ENCODE data around the gene SFT2D3.
A peak's percentile ranks its signal among the peaks of the same experiment; 100 is the strongest.

Gene SFT2D3

DNA sequence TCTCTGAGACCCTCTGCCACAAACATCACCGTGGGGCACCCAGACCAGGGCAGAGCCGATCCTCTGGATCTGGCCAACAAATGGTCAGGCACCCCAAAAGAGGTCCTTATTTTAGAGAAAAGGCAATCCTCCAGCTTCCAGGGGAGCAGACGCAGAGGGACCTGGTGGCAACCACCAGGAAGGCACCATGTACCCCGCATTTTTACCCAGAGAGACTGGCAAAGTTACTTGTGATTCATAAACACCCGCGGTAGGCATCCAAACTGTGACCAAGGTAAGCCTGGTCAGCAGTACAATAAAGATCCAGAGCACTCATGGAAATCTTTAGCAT is 36.4 kb upstream of the SFT2D3 start:
- no peak for DNase-seq

DNA sequence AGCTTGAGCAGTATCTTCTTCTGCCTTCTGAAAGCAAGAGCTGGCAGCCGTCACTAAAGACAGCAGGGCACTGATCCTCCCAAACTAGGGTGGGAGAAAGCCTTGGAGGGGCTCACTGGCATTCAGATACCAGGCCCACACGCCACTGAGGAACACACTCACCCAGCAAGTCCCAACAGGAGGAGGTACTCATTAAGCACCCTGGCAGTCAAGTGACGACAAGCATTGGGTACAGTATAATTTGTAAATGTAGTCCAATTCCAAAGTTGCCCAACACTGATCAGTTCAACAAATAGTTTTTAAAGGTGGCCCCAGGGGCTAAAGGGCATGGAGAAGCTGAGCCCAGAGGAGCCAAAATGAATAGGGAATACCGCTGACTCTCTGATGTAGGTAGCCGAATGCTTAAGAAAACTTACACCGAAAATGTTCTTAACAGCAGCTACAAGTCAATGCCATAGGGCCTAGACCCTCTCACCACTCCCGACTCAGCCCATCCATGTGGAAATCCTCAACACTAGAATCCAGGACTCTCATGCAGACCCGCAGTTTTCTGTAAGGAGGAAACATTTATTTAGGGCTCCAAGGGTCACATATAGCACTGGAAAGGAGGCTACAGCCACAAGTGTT is 35.9 kb upstream of the SFT2D3 start:
- DNase-seq: no peak

DNA sequence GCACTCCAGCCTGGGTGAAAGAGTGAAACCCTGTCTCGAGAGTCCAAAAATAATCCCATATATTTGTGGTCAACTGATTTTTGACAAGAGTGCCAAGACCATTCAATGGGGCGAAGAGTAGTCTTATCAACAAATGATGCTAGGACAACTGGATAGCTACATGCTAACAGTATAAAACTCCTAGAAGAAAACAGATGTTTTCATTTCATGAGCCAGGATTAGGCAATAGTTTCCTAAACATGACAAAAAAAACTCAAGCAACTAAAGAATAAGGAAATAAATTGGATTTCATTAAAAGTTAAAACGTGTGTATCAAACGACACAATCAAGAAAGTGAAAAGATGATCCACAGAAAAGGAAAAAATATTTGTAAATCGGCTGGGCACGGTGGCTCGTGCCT is 32.2 kb upstream of the SFT2D3 start:
- DNase-seq: no peak

DNA sequence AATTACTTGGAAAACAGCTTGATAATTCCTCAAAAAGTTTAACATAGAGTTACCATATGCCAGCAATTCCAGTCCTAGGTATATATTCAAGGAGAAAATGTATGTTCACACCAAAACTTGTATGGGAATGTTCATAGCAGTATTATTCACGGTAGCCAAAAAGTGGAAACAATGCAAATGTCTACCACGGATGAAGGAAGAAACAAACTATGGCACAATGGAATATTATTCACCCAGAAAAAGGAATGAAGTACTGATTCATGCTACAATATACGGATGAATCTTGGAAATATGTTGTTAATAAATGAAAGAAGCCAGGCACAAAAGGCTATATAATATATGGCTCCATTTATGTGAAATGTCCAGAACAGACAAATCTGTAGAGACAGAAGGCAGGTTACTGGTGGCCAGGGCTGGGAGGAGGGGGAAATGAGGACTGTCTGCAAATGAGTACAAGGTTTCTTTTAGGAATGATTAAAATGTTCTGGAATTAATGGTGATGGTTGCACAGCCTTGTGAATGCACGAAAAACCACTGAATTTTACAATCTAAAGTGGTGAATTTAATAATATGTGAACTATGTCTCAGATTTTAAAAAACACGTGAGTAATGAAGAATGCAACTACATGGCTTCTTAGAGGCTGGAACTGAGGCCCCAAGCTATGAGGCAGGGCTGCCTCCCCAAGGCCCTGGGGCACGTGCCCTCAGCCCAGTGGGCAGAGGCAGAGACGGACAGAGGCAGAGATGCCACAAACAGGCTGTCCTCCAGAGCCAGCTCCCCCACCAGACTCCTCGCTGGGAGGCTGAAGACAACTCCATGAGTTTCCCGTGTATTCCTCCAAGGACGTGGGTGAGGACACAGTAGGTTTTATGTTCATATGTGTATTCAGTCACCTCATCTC is 31.0 kb upstream of the SFT2D3 start:
- DNase-seq: no peak

DNA sequence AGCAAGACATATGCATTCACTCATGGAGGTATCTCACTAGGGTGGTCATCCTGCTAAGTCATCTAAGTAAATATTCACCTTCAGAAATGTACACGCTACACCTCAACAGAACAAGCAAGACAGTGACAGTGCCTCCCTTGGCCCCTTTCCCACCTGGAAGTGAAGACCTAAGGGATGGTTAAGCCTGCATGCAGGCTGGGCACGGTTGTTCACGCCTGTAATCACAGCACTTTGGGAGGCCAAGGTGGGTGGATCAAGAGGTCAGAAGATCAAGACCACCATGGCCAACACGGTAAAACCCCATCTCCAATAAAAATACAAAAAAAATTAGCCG is 30.4 kb upstream of the SFT2D3 start:
- DNase-seq: no peak

DNA sequence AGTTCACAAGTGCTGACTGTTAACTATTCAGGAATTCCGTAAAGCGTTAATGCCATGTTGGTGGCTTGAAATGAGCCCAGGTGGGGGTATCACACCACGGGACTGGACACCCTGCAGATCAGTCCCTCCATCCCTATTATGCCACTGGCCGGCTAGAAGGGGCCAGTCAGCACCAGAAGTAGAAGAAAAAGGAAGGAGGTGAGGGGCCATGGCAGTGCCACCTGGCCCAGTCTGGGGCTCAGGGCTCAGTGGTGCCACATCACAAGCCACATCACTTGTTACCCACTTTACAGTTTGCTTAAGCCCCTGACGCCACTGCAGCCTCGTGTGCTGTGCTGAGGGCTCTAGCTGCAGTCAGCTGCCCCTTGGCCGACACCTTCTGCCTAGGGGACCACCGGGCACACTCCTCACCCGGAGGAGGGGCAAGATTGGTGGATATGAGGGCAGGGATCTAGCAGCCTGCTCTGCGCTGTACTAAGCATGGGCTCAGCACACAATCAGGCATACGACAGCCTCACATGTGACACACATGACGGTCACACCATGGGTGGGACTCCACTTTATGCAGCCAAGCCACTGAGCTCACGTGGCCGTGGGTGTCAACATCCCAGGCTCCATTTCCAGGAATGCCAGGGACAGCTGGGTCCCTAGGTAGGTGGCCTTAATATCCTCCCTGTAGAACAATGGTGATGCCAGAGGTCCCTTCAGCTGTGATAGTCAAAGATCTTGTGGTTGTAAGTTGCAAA is 29.6 kb upstream of the SFT2D3 start:
- no peak for DNase-seq

DNA sequence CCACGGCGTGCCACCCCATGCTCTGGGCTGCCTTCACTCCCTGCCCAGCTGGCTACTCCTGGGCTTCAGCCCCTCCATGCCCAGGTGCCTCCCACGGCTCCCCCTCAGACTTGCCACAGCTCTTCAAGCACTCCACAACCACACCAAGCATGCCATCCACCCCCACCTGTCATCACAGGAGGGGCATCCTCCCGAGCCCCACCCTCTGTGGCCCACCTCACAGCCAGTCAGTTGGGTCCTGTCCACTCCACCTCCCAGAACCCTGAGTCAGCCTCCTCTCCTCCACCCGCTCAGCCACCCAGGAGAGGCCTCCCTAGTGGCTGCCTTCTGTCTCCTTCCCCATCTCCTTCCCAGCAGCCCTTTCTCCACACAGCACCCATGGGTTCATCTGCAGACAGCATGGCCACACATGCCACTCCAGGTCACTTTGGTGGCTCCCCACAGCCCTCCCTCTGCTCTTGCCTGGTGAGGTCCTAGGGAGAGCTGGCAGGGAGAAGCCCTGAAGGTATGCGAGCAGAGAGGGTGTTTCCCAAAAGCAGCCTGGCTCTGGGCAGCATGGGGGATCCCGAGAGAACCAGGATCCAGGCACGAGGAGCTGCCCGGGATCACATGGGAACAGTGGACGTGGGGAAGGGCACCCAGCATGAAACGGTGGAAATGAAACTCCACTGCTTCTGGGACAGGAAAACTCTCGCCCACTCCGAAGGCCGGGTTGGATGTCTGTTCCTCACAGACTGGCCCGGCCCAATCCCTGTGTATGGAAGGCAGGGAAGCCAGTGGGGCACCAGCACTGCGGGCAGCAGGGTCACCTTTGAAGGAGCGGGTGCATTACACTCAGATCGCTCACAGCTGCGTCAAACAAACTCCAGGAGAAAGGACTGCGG is 28.7 kb upstream of the SFT2D3 start:
- DNase-seq: no peak

DNA sequence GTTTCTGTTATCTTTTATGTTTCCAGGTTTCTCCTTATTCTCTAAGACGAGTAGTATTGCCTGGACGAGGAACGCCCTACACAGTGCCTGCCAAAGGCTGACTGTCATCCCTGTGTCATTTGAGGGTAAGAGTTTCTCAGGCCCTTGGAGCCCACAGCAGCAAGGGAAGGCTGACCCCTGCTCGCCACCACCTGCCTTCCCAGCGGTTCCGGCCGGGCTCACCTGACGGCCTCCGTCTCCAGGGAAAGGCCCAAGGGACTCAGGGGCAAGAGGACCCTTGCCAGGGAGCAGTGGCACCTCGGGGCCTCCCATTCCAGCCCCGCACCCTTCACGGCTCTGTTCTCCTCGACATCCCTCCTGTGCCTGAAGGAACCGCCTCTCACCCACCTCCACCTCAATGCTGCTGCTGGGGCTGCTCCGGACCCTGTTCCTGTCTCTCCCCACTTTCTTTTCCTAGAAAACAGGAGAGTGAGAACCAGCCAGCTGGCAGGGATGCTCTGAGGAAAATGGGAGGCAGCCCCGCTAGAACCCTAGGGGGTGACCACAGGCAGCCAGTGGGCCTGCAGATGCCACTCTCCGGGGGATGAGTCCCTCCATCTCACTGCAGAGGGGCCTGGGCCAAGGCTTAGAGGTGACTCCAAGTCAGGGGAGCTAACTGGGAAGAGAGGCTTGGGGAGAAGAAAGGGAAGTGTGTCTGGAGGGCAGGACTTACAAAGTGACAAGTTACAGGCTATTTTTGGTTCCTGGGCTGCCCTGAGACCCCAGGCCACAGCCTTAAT is 27.8 kb upstream of the SFT2D3 start:
- DNase-seq: no peak

DNA sequence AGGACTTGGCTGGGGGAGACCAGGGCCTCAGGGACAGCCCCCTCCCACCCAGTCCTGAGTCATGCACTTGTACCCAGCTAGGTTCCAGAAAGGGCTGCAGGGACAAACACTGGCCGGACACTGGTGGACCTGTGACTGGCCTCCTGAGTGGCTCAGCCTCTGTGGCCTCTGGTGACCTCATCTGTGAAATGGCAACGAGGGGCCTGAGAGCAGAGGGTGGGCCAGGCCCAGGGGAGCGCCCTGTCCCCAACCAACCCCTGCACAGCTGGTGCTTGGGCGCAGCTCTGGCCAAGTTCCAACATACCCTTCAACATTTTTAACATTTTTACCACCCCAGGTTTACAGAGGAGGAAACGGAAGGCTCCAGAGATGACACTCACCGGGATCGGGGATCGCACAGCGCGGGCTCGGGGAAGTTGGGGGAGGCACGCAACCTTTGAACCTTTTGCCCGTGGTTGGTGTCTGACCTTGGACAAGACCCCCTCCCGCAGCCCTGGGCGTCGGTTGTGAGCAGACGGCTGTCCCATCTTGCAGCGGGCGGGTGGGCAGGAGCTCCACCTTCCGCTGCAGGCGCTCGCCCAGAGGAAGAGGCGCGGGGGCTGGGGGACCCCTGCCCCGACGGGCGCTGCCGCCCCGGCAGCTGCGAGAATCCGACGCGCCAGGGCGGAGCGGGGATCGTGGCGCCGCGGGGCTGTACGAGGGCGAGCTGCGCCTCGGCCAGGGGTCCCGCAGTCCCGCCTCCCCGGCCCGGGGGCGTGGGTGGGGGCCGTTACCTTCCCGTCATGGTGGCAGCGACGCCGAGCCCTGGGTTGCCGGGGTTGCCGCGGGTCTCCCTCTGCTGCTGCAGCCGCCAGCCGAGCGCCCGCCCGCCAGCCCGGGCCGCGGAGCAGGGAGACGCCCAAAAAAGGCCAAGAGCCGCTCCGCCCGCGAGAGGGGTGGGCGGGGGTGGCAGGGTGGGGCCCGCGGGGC is 26.8 kb upstream of the SFT2D3 start:
- DNase-seq: no peak

DNA sequence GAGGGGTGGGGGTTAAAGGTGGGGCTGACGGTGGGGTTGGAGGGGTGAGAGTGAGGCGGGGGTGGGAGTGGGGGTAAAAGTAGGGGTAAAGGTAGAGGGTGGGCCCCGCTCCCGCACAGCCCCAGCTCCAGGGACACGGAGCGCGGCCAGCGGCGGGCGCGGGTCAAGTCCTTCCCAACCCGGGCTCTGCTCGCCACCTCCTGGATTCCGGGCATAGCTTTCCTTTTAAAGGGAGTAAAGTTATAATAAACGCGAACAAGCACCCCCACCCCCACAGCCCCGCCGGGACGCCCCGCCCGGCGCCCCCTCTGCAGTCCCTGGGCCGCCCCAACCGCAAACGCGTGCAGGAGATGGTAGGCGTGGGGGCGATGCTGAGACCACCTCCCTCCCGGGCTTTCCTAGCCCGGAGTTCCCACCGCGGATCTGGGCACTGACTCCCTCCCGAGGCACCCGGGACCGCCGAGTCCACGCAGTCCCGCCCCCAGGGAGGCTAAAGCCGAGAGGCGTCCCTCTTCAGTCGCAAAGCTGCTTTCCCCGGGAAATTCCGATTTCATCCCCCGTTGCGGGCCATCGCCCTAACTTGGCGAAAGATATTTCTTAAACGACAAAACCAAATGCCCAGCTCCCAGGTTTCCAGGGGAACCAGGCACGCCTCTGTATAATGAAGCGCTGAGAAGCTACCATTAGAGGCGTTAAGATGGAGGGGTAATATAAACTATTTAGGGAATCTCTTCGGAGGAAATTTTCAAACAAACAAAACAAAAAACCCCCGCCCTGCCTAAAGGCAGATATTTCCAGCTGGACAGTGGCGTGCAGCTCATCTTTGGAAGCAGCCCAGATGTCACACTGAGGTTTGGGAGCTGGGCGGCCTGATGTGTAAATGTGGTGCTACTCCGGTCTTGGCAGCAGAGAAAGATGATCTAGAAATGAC is 25.7 kb upstream of the SFT2D3 start, which contains the start of gene LIMS2:
Gene LIMS2 (minus strand): TSS at position 200 of the 931 bp plus-strand sequence. CDS start 506 bp downstream, outside the sequence.
- DNase-seq: peak; percentile 30

DNA sequence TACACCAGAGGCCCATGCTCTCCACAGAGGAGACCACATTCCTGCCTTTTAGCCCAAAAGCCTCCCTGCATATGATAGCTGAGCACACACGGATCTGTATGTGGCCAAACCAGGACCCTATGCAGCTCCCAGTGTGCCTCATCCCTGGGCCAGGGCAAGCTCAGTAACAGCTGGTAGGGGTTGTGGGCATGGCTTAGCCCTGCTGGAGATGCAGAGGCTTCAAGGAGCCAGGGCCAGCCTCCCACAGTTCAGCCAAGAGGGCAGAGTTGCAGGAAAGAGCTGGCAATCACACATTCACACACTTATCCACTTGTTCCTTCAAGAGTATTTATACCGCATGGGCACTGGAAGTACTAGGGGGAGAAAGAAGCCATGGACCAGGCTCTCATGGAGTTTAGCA is 24.4 kb upstream of the SFT2D3 start:
- DNase-seq: no peak

DNA sequence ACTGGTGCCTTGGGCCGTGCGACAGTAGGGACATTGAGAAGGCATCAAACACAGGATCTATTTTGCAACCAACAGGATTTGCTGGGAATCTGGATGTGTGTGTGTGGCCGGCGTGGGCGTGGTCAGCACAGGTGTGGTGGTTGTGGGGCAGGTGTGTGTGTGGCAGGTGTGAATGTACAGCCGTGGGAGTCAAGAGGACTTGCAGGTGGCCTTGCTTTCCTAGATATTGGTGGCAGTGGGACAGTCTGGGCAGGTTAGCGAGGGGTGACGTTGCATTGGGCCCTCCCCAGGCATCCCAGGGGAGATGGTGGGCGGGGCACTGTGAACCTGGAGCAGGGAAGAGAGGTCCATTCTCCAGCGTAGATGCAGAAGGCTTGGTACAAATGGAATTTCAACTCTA is 22.8 kb upstream of the SFT2D3 start:
- DNase-seq: no peak

DNA sequence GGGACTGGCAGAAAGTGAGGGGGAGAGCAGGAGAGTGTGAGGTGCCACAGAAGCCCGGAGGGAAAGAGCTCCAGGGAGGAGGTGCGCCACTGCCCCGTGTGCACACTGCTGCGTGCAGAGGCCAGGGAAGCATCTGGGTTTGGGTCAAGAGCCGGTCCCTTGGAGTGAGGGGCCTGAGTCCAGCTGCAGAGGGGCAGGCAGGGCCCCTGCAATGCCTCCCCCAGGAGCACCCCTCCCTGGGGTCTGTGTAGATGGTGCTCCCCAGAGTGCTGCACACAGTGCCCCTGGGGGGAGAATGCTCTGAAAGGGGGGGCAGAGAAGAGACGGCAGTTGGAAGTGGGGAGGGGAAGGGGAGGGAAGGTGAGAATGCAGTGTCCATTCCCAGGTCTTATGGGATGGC is 22.3 kb upstream of the SFT2D3 start:
- no peak for DNase-seq

DNA sequence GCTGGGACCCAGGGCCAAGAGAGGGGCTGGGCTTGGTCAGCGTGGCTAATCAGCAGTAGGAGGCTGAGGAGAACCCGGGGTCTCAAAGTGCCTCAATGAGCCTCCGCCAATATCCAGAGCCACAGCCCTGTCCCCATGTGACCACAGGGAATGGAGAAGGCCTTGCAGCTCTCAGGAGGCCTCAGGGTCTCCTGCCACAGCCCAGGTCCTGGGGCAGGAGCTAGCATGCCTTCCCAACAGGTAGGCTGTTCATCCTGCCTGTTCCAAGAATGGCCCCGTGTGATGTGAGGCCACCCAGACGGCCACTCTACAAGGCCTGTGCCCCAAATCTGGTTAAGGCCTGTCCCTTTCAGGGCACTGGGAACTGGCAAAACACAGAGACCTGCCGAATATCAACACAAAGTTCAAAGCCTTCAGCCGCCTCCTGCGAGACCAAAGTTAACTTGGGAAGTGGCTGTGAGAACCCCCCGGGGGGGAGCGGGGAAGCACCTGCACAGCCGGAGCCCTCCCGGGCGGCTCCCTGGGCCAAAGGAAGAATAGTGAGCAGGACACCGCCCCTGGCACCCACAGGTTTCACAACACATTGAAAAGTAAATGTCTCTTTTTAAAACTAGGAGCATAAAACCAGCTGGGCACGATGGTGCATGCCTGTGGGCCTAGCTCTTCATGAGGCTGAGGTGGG is 21.5 kb upstream of the SFT2D3 start:
- DNase-seq: no peak

DNA sequence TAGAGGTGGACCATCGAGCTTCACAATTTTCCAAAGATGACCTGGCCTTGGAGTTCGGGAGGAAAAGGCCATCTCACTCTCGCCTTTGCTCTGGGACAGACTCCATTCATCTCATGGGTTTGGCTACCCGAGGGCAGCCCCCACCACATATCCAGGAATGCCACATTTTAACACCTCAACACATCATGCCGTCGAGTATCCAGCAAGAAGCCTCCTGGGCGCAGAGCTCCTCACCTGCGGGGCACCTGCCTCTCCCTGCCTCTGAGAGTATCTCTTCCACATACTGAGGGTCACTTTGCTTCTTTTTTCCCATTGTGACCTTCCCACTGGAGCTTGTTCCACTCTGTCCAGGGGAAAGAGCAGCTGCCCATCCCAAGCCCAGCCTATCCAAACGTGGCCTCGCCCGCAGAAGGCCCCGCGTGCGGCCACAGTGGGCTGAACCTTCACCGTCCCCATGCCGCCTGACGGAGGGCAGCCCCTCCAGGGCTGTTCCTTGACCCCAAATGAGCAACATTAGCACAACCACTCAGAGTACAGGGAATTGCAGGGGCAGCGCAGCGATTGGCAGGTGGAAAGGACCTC is 20.5 kb upstream of the SFT2D3 start:
- no peak for DNase-seq

DNA sequence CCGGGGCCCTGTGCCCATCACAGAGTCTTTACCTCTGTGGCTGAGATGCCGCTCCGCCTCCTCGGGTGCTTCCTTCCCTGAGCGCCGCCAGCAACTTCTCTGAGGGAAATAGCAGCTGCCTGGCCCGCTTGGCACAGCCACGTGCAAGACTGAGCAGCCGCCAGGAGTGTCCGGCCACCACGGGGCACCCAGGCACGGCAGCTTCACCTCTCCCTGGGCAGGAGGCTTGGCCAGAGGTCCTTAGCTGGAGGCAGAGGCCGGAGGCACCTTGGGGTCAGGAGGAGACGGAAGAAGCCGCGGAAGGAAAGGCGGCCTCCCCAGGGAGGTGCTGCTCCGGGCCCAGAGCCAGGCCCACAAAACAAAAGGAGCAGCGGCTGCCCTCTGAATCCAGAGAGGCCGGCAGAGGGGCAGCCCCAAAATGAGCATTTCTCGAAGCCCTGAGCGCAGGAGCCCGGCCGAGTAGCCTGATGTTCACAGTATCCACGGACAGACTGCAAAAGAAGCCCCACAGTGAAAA is 20.0 kb upstream of the SFT2D3 start:
- DNase-seq: no peak

DNA sequence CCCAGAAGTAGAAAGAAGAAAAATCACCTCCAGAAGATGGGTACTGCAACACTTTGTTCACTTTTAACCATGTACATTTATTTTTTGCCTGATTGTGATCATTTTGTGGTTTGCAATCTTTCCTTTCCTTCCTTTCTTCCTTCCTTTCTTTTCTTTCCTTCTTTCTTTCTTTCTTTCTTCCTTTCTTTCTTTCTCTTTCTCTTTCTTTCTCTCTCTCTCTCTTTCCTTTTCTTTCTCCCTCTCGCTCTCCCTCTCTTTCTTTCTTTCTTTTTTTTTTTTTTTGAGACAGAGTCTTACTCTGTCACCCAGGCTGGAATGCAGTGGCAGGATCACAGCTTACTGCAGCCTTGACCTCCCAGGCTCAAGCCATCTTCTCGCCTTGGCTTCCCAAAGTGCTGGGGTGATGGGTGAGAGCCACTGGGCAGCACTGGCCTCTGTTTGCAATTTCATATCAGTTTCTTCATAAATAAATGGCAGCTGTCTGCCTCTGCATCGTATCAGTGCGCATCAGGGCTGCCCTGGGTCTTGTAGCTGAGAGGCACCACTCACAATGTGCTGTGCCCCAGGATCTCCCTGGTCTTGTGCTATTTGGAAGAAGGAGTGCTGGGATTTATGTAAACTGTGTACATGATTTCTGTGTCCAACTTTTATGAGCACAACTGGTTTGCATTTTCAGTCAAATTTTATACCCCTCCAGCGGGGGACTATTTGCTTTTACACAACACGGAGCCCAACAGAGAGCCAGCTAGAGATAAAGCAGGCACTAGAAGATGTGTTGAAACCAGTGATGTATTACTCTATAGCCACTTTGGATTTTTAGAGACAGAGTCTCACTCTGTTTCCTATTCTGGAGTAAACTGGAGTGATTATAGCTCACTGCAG is 19.1 kb upstream of the SFT2D3 start:
- DNase-seq: no peak
